Left ventricle myocardium superior (tissue), 1 donor: ENCODE measurements around the gene BORCS5. TPM values are rescaled to one million over a fixed set of nuclear protein-coding genes. Genes with fewer than 3 reads are reported as not detected.
A peak's percentile ranks its signal among the peaks of the same experiment; 100 is the strongest.
"Not testable (repeated sequence)": the region's sequence is repeated elsewhere in the genome, so short reads cannot be mapped to it uniquely, and the experiment has no call there.

Experiments
- ATAC-seq: fragments of 200-7000 bp; cut with Tn5 transposase; one replicate; pipeline ENCODE4 v1.9.1; 2020; ENCODE audit warnings: mild to moderate bottlenecking, moderate library complexity
- DNase-seq: peaks from one replicate; pipeline ENCODE4 v3.0.0-alpha.2; 2020
- intact Hi-C: fragments of 100-400 bp; cut with micrococcal nuclease; formaldehyde crosslinking; loops from one replicate; pipeline ENCODE4 v1.11.0; 2022
- total RNA-seq: library from RNA; stranded (reverse); fragmentation: NEBNext Ultra II Directional; extraction: Animal tissue kit (Norgen Biotek cat#: 25700); gene quantifications from one replicate; pipeline ENCODE4 v1.2.1, GENCODE V29; 2021
- donor health status: DM: no; HTN: yes; CAD: no; lungs with severe emphysema.

BORCS5 gene
- total RNA-seq, 1 donor from 2014 or later = 9.3 TPM

DNA sequence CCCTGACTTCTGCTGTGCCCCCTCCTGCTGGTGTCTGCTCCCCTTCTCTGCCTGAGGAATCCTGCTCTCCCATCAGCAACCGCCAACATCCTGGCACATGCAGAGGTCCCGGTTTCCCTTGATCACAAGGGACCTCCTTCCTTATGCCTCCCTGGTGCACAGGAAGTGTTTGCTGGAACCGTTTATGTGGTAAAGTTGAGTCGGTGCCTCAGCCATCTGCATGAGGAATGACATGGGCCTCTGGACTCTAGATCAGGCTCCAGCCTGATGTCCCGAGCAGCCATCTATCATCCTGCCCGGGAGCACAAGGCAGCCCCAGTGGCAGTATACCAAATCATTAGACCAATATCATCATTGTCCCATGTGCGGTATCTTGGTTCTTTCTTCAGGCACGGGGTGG, 90.4 kb downstream of the BORCS5 start:
- intact Hi-C loops = no loop called here
- DNase-seq = no peak

DNA sequence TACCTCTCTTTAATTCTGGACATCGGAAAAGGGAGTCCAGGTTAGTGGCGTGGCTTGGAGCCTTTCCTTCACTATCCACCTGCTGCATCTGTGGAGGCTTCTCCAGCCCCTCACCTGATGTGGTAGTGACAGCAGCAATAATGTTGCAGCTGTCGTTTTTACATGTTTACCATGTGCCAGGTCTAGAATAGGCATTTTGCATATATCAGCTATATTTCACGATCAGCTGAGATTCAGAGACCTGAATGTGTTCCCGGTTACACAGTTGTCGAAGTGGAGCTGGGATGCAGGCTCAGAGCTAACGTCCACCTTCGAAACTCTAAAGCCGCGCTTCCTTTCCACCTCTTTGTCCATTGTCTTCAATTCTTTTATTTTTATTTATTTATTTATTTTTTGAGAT, 91.0 kb downstream of the BORCS5 start:
- no peak for ATAC-seq
- DNase-seq = no peak
- intact Hi-C loops = no loop called here

More for the DNA sequence above, 90.4 kb downstream of the BORCS5 start:
- ATAC-seq = no peak

DNA sequence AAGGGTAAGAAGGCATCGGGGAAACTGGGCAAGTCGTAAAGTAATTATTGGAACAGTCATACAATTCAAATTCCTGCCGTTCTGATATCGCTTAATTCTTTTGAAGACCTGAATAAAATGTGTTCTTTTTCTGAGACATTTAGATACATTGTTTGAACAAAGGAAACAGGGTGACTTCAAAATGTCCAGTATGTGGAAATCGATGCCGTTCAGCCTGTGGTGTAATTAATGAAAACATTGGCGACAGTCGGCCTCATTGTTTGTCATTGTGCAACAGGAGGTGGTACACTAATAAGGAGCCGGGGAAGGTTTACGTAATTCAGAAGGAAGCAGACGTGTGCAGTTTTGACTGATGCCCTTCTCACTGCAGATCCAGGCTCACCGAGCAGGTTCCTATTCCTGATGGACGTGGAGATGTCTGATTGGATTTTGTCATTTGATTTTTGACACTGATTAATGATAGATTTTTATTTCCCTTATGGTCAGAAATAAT, 92.7 kb downstream of the BORCS5 start:
- intact Hi-C loops = no loop called here
- DNase-seq = no peak
- no peak for ATAC-seq

DNA sequence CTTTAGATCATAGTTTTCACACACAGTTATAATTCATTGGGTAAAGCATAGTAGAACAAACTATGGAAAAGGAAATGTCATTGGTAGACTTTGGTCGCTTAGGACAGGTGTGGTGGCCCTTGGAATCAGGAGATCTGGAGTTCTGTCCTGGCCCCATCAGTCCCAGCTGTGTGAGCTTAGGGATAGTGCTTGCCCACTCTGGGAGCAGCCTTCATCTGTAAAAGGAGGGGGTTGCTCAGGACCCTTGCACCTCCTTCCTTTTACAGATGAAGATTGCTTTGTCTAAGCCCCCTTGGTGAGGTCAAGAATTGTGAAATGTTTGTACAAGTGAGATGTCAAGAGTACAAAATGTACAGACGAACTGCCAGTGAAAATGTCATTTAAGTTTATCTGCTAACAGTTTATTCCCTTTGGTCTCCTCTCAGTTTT, 93.2 kb downstream of the BORCS5 start:
- intact Hi-C loops = no loop called here

DNA sequence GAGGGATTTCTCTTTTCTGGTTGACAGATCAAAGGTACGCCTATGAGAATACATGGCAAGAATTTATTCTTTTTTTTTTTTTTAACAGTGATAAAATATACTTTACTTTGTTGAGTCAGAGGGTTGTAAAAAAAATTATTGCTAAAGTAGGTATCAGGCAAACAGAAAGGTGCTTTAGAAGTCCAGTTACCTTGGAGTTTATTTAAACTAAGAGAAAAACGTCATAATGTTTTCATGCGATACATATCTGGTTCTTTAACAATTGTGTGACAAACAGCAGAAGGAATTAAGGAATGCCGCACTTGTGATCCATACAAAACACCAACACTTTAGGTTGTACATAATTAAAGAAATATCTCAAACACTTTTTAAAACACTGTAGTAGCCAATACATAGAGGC, 94.2 kb downstream of the BORCS5 start:
- ATAC-seq = no peak
- intact Hi-C loops = no loop called here
- DNase-seq = no peak

More for the DNA sequence above, 93.2 kb downstream of the BORCS5 start:
- no peak for DNase-seq
- no peak for ATAC-seq

DNA sequence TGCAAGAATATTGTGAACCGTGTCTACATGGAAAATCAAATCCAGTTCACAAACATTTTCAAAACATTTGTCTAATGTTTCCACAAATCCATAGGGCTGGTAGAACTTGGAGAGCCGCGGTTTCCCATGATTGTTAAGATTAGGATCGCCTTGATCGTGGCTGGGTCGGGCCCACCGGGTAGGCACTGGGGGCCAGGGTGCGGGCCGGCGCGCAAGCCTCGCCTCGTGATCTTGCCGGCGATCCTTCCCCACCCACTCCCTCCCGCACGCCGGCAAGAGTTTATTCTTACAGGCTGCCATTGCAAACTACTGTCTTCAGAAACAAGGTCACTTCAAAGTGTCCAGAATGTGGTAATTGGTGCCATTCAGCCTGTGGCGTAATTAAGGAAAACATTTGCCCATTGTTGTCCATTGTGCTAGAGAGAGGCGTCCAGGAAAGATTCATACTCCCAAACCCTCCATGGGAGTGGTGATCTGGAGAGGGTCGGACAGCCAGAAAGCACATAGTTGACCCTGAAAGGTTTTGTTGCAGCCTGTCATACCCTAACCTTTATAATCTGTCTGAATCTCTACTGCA, 95.5 kb downstream of the BORCS5 start:
- ATAC-seq (no peak), DNase-seq (no peak)
- intact Hi-C loops = no loop called here

DNA sequence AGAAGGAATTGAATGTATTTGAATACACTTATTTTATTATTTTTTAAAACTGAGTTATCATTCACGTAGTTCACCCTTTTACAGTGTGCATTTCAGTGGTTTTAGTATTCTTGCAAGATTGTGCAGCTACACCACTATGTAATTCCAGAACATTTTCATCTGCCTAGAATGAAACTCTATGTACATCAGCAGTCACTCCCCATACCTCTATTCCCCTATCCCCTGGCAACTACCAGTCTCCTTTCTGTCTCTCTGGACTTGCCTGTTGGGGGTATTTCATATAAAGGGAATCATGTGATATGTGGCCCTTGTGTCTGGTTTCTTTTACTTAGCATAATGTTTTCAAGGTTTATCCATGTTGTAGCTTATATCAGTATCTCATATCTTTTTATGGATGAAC, 96.8 kb downstream of the BORCS5 start:
- no peak for DNase-seq
- no peak for ATAC-seq
- intact Hi-C loops = no loop called here

DNA sequence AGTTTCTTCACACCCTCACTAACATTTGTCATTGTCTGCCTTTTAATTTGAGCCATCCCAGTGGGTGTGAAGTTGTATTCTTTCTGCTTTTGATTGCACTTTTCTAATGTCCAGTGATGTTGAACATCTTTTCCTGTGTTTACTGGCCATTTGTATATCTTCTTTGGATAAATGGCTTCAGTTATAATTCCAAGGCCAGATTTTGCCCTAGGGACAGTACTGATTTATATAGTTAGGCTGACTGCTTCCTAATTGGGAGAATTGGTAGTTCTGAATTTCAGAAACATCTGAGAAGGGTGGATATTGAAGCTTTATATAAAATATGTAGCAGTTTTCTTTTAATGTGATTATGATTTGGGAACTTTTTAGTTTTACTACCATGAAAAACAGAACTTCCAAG, 97.4 kb downstream of the BORCS5 start:
- ATAC-seq = no peak
- intact Hi-C loops = no loop called here
- DNase-seq = no peak

DNA sequence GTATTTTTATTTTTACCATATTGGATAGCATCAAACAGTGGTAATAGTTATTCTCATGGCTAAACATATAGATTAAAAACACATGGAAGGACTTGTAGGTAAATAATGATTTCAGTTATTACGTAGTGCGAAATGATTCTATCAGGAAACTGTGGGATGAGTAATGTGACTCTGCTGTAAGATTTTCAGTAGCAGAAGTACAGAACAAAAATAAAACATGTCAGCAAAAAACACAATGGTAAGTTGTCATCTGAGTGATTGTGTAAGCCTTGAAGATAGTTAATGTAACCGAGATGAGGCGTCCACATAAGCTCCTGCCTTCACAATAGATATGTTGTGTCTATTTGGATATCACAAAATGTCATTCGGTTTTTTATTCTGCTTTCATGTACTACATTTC, 99.8 kb downstream of the BORCS5 start:
- intact Hi-C loops = no loop called here
- peak; percentile 28 for ATAC-seq
- DNase-seq = no peak

DNA sequence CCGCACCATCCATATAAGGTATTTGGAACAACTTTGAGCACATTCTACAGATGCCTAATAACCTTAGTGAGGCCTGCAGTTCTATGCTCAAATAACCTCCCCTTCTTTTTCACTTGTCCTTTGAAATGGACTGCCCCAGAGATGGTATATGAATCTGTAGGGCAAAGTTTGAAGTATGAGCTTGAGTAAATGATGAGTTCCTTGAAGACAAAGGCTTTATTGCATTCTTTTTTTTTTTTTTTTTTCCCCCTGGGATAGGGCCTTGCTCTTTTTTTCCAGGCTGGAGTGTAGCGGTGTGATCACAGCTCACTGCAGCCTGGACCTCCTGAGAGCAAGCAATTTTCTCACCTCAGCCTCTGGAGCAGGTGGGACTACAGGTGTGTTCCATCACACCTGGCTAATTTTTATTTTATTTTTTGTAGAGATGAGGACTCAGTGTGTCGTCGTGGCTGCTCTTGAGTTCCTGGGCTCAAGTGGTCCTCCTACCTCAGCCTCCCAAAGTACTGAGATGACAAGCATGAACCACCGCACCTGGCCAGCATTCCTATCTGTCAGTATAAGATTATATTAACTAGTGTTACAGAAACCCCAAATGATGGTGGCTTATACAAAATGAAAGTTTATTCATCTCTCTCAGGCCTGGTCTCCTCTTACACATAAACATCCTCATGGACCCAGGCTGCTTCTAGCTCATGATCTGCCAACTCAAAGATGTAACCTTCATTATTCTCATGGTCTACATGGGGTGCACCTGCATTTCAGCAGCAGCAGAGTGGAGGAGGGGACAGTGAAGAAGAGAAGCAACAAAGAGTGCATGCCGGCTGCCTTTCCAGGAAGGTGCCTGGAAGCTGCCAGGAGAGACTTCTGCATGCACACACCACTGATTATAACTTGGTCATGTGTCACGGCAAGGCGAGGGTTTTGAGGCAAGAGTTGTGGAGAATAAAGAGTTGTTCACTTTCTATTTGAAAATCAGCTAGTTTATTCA, 104.4 kb downstream of the BORCS5 start:
- intact Hi-C loops = loop anchor here (2.0 kb wide), 1 partner anchor 44 kb away; no protein-coding TSS in a partner anchor
- ATAC-seq (no peak), DNase-seq (no peak)

DNA sequence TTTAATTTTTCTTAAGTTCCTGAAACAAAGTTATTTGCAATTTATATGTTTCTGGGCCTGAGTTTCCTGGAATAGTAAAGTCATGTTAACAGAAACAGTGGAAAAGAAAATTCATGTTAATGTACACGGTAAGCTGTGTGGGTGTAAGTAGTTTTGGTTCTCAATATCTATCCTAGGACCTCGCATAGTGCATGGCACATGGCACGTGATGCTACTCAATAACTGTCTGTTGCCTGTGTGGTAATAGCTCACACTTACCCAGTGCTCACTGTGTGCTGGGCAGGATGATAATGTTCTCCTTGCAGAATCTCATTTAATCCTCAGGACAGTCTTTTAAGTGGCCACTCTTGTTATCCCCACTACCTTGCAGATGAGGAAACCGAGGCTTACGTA, 105.0 kb downstream of the BORCS5 start:
- ATAC-seq (no peak), DNase-seq (no peak)
- intact Hi-C loops = loop anchor here (2.0 kb wide), 1 partner anchor 45 kb away; no protein-coding TSS in a partner anchor

DNA sequence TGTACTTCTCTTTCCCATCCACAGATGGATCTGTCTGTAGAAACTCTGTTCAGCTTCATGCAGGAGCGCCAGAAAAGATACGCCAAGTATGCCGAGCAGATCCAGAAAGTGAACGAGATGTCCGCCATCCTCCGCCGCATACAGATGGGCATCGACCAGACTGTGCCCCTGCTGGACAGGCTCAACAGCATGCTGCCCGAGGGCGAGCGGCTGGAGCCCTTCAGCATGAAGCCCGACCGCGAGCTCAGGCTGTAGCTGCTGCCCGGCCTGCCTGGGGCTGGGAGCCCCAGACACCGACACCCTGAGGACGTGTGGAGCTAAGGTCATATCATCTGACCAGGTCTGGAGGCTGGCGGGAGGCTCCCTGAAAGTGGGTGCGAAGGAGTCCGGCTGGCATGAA, 108.6 kb downstream of the BORCS5 start:
- ATAC-seq = no peak
- no peak for DNase-seq
- intact Hi-C loops = no loop called here

DNA sequence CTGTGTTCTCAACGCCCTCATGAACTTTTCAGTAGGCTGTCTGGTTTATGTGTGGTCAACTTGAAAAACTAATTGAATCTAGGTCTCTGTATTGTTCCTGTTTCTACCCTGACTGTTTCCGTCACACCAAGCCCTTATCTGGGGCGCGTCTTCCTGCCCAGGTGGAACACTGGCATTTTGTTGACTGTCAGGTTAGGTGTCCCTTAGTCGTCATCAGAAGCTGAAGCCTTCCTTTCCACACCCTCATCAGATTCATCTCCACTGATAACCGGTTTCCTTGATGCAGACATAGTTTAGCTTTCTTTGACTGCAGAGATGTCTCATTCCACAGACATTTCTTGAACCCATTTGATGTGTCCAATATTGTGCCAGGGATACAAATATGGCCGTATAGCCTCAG, 109.3 kb downstream of the BORCS5 start:
- no peak for DNase-seq
- intact Hi-C loops = no loop called here
- ATAC-seq = no peak

DNA sequence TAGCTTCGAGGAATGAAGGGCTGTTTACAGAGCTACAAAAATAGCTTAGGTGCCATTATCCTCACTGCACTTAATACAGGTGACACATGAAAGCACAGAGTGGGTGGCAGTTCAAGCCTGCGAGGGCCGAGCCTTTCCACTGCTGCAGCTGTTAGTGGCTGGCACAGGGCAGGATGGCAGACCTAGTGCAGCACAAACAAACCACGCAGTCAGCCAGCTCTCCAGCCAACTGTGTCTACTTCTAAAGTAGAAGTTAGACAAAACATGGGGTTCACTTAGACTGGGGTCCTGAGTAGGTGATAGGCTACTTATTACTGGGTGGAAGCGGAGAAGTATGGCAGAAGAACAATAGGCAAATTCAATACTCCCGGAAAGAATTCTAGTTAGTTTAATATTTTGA, 110.4 kb downstream of the BORCS5 start:
- ATAC-seq (no peak), DNase-seq (no peak)
- intact Hi-C loops = no loop called here

DNA sequence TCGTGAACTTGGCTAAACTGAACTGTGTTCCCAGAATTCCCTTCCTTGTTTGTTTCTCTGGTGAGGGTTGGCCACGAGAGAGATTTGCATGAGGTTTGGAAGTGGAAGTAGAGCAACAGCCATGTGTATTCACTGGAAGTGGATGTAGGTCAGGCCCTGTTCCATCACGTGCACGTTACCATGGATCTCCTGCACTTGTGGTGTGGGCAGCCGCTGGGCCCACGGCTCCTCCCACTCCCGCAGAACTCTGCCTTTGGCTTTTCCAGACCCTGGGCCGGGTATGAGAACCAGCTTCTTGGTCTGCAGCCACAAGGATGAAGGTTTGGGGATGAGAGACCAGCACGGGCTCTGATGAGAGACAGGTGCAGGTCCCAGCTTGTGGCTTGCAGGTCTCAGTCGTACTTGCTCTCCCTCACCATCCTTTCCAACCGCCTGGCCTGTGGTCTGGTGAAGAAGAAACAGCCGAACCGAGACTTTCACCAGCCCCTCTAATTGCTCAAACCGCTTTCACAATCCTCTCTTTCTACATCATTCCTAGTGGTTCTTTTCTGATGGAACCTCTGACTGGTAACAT, 110.9 kb downstream of the BORCS5 start:
- no peak for DNase-seq
- no peak for ATAC-seq
- intact Hi-C loops = no loop called here

DNA sequence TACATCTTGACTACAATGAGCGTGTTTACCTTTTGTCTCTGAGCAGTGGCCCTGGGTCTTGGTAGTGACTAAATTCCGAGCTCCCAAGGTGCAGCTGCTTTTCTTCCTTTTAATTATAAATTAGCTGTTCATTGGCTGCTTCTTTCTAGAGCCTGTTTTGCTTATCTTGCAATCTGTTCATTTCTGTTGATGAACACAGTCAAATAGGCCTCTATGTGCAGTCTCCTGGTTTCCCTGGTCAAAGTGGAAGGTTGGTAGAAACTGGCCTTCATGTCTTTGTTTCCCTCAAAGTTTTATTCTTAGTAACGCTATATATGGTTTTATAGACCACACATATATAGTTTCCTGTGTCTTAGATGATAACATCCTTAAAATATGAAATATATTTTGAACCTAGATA, 111.7 kb downstream of the BORCS5 start:
- no peak for ATAC-seq
- no peak for DNase-seq
- intact Hi-C loops = no loop called here

DNA sequence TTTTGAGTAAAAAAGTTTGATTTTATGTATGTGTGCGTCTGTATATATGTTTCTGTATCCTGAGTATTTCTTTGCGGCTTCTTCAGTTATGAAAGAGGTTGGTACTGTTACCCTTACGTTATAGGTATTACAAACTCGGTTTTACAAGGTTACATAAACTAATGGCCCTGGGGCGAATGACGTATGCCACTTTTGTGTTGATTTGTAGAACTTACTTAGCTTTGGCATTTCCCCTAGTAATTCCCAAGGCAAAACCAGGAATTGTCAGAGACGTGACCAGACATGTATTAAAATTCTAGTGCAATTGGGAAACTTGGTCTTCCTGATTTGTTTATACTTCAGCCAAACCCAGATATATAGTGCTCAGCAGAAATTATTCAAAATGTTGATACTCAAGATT, 112.5 kb downstream of the BORCS5 start:
- ATAC-seq (no peak), DNase-seq (no peak)
- intact Hi-C loops = no loop called here

DNA sequence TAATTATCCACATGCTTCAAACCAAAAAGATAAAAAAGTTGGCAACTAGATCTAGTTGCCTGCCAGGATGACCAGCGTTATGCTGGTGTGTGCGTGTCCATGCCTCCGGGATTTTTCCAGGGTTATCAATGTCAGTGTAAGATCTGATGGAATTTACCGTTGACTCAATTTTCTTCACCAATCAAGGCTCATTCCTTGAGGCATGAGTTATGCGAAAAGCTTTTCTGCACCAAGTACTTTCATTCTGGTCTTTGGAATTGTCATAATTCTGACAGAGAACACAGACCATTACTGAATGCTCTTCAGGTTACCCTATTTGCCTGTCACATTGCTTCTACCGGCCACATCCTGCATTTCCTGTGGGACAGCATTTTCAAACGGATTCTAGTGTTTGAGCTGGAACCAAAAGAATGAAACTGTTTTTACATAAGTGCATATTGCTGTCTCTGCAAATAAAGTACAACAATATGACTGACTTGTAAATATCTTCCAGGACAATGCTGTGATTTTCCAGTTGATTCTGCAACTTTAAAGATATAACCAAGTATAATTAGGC, 114.0 kb downstream of the BORCS5 start:
- DNase-seq (no peak), ATAC-seq (no peak)
- intact Hi-C loops = no loop called here

DNA sequence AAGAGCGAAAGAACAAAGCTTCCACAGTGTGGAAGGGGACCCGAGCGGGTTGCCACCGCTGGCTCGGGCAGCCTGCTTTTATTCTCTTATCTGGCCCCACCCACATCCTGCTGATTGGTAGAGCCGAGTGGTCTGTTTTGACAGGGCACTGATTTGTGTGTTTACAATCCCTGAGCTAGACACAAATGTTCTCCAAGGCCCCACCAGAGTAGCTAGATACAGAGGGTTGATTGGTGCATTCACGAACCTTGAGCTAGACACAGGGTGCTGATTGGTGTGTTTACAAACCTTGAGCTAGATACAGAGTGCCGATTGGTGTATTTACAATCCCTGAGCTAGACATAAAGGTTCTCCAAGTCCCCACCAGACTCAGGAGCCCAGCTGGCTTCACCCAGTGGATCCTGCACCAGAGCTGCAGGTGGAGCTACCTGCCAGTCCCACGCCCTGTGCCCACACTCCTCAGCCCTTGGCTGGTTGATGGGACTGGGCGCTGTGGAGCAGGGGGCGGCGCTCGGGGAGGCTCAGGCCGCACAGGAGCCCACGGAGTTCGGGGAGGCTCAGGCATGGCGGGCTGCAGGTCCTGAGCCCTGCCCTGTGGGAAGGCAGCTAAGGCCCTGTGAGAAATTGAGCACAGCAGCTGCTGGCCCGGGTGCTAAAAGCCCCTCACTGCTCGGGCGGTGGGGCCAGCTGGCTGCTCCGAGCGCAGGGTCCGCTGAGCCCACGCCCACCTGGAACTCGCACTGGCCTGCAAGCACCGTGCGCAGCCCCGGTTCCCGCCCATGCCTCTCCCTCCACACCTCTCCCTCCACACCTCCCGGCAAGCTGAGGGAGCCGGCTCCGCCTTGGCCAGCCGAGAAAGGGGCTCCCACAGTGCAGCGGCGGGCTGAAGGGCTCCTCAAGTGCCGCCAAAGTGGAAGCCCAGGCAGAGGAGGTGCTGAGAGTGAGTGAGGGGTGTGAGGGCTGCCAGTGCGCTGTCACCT, 115.4 kb downstream of the BORCS5 start:
- intact Hi-C loops = not testable (repeated sequence)

More for the DNA sequence above, 115.4 kb downstream of the BORCS5 start:
- ATAC-seq, DNase-seq: not testable (repeated sequence)
